Measurements from ENCODE around the gene DBN1.

- no peak for TF ChIP-seq CTCF (conservative IDR thresholded peaks at IDR 0.05 in 1 of 2, IDR thresholded peaks at IDR 0.05 in 1 of 2; ENCODE audit: extremely low read depth in 1 of 2, insufficient read depth in 1 of 2, low read depth in 1 of 2, low read length in 2 of 2)
- no peak for TF ChIP-seq EZH2 (IDR thresholded peaks at IDR 0.05; ENCODE audit: borderline replicate concordance, low read length)
Observed at GRCh38 chr5:177456591-177456964, 16.9 kb downstream of the DBN1 start.
